Activated naive CD4-positive, alpha-beta T cell (primary cell): ENCODE data around the gene RNF181.
"Not testable (repeated sequence)": the region's sequence is repeated elsewhere in the genome, so short reads cannot be mapped to it uniquely, and the experiment has no call there.

Experiments
- DNase-seq, 4 experiments: peaks; one replicate each; lab custom pipeline; 2025; lab: John Stamatoyannopoulos, UW

RNF181 gene

DNA sequence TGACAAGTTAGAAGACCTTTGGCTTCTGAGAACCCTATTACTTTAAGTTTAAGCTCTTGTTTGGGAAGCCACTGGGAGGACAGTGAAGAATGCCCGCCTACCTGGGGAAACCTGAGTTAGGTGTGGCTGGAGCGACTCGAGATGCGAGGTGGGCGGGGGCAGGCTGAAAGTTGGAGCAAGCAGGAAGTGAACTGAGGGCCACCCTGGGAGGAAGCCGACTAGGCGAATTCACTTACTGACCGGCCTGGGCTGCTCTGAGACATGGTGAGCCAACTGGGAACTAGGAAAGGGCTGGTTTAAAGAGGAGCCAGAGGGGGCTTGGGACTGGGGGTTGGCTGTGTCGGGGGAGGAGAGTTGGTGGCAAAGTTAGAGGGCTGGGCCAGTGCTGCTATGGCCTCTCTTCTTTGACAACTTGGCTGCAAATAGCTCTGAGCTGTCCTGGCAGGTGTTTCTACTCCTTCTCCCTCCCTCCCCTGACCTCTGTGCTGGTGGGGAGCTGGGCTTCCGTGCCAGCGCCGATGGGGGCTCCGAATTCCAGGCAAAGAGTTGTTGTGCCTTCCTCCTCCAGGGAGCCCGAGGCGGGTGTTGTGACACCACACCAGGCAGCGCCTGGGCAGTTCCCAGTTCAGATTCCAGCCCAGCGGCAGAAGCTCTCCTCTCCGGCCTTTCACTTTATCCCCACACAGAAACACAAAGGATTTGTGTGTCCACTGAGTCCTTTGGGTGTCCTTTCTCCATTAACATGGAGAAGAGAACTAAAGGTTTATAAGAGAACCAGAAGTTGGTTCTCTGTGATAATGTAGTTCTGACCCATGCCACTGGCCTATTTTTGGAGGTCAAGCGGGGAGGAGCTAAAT, 17.9 kb upstream of the RNF181 start, which contains the start of gene VAMP8:
Gene VAMP8, plus strand, starts transcription at position 201 of the 857 bp plus-strand sequence. Its CDS starts 61 bp downstream, at position 262.
- DNase-seq = peak in 2 of 4 experiments; percentile 9 to 51

DNA sequence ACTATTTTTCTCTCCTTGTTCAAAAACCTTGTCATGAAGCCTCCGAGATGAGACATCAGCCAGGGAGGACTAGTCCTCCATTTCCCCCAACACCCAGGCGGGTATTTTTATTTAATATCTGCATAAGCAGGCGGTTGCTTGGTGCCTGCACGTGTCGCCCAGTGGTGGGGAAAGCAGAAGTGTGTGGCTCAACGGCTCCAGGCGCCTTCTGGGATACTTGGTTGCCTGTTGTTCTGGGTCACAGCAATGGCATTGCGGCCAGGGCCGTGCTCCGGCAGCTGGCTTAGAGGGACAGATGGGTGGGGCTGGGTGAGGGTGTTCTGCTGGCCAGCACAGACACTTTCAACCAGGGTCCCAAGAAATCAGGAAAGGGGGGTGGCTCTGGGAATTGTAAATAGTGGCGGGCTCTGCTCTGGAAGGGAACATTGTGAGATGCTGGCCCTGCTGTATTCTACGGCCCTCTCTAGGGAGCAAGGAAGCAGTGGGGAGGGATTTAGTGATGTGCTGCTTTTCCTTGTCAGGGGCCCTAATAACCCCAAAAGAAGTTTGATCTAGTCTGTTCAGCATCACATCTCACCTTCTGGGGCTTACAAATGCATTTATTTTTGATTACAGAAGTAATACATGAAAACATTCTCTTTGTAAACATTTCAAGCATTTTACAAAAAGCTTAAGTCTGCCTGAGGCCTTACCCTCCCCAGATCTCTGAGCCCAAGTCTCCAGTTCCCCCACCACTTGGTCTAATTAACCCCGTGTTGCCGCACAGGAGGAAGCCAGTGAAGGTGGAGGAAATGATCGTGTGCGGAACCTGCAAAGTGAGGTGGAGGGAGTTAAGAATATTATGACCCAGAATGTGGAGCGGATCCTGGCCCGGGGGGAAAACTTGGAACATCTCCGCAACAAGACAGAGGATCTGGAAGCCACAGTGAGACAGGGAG, 17.0 kb upstream of the RNF181 start:
- DNase-seq = no peak

DNA sequence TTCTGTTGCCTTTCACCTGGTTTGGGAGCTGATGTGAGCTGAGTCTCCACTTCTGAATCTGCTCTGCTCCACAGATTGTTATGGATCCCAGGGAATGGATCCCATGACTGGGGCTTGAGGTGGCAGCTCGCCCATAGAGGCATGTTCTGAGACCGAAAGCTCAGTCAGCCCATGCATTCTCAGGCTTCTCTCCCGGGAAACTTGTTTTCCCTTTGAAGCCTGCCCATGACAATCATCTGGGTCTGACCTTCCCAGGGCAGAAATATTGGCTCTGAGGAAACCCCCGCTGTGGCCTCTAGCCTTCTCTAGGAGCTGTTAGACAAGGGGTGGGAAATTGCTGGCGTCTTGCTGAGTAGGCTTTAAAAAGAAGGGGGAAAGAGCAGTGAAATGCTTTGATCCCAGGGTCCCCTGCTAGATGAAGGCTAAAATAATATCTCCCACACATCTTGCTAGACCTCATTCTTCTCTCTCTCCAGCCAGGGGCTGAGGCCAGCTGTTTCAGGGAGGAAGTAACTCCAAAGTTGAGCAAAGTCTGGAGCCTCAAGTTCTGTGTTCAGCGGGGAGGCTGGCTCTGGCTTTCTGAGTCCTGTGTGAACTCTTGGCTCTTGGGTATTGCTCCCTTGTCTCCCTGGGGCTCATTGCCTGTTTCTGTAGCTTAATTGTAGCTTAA, 16.1 kb upstream of the RNF181 start:
- DNase-seq = no peak

DNA sequence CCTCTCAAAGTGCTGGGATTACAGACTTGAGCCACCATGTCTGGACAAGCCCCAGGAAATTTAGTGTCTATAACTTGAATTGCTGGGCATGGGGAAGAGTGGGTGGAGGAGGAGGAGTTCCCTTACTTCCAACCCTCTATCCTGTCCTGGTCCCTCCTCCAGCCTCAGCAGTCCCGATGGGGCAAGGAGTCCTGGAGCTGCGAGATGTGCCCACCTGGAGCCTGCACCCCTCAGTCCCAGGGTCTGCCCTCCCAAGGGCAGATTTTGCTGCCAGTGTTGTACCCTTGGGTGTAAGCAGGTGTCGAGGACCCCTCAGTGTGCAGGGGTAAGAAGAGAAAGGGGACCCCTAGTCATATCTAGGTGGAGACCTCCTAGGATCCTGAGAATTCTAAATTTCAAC, 15.3 kb upstream of the RNF181 start:
- no peak for DNase-seq

DNA sequence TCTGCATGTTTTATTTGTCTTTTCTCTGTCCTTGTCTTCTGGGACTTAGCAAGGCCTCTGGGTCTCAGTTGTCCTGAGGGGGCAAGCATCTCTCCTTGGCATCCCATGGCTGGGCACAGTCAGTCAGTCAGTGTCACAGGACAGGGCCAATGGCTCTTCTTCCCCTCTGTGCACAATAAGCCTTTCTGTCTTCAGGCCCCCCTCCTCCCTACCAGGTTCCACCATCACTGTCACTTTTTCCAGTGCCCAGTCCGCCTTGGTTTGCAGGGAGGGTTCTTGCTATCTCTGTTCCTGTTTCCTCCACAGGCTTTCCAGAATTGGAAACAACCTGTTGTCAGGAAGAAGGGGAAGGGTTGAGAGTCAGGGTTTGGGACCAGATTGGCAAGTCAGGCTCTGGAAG, 13.1 kb upstream of the RNF181 start:
- no peak for DNase-seq

DNA sequence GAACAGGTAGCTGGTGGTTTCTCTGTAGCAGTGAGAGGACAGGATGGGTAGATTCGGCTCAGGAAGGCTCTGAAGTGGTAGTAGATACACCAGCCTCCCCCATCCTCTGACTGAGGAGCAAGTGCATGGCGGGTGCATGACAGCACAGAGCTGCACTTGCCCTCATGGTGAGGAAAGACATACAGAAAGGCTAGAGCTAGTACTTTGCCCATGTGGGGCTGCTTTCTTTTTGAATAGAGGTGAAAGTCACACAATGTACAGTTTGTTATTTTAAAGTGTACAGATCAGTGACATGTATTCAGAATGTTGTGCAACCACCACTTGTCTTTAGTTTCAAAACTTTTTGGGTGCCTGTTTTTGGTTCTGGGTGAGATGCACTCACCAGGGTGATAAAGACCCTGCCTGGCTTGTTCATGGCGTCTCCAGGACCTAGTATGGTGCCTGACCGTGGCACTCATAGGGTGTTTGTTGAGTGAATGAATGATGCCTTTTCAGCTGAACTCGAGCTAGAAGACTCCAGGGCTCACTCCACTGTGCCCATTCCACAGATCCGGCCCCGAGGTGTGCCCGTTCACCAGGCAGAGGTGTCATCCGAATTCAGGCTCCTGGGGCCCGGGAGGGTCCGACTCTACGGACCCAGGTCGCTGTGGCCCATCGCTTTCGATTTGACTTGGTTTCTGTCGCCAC, 11.7 kb upstream of the RNF181 start:
- DNase-seq = peak in 2 of 4 experiments; percentile 11 to 31

DNA sequence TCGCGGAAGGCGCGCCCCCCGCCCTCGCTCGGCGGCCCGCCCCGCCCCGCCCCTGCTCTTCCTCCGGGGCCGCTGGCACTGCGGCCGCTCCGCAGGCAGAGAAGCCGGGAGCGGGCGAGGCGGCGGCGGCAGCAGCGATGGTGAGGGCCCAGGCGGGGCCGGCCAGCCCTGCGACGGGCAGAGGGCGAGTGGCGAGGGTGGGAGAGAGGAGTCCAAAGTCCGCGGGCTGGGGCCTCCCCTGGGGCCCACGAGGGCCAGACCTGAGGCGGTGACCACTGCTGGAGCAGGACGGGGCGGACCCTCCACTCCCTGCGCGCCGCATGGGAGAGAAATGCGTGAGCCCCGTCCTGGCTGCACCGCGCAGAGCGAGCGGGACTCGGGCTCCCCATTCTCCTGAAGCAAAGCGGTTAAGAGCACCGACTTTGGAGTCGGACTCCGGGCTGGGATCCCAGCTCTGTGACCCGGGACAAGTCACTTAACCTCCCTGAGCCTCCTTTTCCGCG, 11.1 kb upstream of the RNF181 start, which contains the start of gene VAMP5:
Gene VAMP5, plus strand, starts transcription at position 78 of the 503 bp plus-strand sequence. Its CDS starts 60 bp downstream, at position 138.
- DNase-seq = peak in 1 of 4 experiments; percentile 37

DNA sequence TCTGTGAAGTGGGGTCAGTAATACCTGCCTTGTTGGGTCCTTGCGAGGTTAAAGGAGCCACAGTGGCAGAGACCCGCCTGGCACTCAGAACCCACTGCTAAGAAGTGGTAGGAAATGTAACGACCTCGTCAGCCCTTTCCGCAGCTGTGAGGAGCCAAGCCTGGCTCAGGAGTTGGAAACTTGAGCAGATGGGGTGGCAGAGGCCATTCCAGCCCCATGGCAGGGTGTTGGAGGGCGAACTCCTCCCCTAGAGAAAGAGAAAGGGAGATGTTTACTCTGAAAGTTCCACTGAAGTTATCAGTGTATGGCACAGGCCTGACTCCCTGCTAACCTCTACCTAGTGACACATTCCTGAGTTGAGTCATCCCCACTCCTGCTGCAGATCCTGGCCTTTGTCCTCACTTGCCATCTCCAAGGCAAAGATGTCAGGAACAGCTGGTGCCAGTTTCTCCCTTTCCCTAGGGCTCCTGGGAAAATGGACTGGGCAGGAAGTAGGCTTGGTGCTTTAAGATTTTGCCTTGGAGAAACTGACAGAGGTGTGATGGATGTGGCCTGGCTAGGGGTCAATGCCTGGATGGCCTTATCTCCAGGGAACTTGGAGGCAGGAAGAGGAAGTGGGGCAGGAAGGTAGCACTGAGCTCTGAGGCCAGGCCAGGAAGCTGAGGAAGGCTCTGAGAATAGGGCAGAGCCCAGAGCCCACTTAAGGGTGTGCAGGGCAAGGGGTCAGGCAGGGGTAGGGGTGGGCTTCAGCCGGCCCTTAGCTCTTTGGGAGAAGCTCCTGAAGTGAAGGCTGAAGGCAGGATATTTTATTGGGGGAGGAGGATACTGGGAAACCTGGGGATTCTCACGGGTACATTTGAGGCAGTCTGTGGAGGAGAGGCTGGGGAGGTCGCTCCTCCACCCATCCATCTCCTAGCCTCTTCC, 10.4 kb upstream of the RNF181 start:
- peak in 1 of 4 experiments; percentile 35 for DNase-seq

DNA sequence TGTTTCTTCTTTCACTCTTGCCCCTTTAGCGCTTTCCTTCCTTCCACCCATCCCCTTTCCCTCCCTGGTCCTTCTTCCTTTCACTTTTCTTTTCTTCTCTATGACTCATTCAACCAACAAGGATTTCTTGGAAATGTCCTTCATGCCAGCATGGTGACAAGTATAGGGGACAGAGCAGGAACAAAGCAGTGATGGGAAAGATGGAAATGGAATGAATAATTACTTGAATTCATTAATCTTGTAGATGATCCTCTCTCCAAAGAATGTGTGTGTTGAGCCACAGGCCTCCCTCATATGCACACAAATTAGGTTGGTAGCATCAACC, 9.8 kb upstream of the RNF181 start:
- no peak for DNase-seq

DNA sequence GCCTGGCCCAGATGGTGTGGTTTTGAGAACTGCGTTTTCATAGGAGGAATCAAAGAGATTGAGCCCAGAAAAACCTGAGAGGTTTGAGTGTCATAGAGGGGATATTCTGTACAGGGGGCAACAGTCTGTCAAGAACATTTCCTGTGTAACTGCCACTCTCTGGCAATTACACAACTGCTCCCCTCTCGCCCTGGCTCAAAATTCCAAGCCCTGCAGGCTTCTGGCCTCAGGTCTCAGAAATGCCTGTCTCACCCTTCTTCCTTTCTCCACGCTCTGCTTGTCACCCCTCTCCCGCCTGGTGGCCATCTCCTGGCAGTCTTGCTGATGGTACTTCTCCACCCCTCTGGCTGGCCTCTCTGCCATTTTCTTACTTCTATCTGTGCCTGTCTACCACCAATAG, 7.3 kb upstream of the RNF181 start:
- no peak for DNase-seq

DNA sequence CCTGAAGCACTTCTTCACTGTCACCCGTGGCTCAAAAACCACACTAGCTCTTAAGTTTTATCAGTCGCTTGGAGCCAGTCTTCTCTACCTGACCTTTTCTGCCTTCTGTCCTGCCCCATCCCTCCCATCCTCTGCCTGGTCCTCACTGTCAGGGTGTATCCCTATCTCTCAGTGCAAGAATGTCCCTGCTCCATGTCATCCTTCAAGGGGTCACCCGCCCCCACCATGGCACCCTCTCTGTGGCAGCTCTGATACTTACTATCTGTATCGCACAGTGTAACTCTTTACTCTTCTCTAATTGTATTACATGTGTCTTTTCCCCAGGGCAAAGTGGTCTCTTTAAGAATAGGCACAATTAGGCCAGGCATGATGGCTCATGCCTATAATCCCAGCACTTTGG, 6.9 kb upstream of the RNF181 start:
- DNase-seq = no peak

DNA sequence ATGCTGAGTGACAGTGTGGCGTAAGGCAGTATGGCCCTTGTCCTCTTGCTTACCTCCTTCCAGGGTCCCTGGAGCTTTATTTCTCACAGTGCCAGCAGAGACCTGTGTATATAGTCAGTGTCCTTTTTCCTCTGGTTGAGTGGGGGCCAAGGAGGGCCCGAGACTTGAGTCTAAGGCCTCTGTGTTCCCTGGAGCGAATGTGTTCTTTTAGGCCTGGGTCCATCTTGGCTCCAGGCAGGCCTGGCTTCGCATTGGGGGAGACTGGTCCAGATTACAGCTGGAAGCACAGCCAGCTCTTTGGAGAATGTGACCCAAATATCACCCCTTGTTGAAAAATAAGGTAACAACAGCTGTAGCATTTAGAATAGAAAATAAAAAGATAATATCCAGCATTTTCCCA, 6.4 kb upstream of the RNF181 start:
- no peak for DNase-seq

DNA sequence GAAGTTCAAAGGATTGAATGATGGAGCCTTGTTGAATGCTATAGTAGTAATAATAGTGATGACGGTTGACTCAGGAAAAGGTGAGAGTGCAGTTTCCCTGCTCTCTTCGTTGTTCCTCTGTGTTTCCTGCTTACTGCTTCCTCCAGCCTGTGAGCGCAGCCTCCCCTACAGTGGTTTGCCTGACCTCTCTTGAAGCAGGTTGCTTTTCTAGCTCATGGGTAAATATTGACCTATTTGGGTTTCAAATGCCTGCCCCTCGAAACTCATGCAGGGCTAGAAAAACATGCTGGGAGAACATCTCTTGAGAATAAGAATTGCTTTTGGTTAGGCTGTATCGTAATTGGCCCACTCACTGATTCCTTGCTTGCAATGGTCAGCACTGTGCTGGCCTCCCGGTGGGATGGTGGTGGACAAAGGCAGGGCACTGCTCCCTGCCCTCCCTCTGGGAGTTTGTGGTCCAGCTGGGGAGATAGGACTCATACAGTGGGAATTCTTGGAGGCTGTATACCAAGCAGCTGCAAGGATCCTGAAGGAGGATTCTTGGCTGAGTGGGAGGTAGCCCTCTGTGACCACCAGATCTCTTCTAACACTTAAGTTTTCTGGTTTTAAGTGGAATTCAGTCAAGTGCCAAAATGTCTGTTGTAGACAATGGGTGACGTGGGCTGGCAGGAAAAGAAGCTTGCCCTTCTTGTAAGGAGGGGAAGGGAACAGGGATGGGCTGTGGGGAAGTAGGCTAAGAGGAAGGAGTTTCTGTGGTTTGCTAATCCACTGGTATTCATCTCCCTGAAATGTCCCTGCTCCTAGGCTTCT, 5.4 kb upstream of the RNF181 start:
- DNase-seq = no peak

DNA sequence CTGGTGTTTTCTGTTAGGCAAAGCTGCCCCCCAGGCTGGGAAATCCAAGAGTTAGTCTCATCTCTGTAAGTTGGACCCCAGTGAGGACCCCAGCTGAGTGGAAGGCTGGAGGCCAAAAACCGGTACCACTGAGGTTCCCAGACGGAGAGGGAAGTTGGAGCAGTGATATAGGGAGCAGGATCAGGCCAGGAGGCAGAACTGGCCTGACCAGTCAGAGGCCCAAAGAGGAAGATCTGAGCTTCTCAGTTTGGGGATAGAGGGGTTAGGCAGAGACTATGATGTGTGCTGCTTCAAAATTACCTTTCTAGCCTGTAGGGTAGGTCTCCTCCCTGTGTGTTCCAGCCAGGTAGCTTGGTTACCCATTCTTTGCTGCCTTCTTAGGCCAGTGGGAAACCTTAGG, 4.6 kb upstream of the RNF181 start:
- DNase-seq = no peak

DNA sequence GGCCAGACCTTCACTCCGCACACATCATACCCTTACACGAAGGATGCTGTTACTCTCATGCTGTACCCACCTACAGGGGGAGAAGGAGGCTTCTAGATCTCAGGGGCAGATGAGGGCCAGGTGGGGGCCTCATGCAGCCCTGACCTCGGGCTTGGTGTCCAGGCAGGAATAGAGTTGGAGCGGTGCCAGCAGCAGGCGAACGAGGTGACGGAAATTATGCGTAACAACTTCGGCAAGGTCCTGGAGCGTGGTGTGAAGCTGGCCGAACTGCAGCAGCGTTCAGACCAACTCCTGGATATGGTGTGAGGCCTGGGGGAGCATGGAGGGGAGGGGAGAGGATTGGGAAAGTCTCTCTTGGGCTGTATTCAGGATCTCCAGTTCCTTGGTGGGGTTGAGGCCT, 4.0 kb upstream of the RNF181 start:
- DNase-seq = no peak

DNA sequence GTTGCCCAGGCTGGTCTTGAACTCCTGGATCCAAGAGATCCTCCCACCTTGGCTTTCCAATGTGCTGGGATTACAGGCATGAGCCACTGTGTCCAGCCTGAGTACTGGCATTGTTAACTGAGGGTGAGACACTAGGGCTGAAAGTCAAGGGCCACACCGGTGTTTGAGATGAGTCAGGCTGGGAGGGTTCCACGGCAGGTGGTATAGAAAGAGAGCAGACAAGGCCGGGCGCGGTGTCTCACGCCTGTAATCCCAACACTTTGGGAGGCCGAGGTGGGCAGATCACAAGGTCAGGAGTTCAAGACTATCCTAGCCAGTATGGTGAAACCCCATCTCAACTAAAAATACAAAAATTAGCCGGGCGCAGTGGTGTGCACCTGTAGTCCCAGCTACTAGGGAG, 3.2 kb upstream of the RNF181 start:
- DNase-seq = not testable (repeated sequence)

DNA sequence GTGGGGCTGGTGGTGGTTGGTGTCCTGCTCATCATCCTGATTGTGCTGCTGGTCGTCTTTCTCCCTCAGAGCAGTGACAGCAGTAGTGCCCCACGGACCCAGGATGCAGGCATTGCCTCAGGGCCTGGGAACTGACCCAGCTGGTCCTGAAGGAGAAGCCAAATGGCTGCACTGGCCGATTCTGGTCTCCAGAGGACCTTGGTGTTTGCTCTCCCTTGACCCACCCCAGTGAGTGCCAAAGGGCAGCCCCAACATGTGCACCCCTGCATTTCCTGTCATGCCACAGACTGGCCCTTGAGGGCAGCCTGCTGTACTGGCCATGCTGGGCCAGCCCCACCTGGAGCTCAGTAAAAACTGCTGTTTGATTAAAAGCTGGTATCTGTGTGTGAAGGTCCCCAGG, 2.5 kb upstream of the RNF181 start:
- DNase-seq = no peak

DNA sequence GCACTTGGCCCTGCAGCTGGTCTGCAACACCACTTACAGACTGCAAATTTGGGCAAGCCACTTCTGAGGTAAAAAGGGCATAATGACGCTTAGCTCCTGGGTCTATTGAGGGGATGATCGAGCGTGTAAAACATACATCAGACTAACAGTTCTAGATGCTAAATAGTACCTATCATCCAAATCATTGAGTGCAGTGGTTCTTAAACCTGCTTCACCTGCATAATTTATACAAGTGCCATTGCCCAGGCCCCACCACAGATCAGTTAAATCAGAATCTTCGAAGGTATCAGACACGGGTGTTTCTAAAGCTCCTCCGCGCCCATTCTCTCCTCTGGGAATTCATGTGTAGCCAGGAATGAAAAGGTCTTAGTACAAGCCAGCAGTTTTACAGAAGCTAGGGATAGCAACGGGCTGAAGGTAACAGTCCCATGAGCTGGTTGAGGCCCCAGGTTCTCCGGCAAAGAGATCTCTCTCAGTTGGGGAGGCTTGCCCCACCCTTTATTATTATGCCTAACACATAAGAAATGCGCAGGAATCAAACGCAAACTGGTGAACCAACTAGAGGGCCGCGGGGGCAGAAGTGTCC, 737 bp upstream of the RNF181 start:
- DNase-seq = no peak

DNA sequence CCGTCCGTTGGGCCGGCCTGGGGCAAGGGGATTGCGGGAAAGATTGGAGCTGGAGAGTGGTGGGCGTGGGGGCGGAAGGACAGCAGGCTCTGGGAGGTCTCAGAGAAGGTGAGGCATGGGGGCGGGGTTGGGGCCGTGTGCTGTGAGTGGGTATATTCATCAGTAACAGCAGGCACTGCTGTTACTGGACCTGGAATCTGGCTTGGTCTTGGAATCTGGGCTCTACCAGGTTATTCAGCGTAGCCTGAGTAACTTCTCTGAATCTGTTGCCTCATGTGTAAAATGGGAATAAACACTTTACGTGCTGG, 435 bp downstream of the RNF181 start:
- DNase-seq = no peak
